Adipose tissue (tissue), 3 donors: ENCODE results near the gene GALNT2. TPM values are rescaled to one million over a fixed set of nuclear protein-coding genes. Genes with fewer than 3 reads are reported as not detected.

Experiments
- H3K27ac ChIP-seq: one replicate; pipeline ENCODE4 v1.5.1; 2013; ENCODE audit warnings: low read depth, low read length
- WGBS, 3 donors: extraction: QIAGEN DNeasy Blood & Tissue Kit; methylation state at CpG; one replicate each; pipeline ENCODE4 v1.1.7; 2013; 5-methylcytosine and 5-hydroxymethylcytosine counted together
- polyA plus RNA-seq, 3 donors: library from polyadenylated mRNA; stranded (reverse); fragments of 200-250 nt; gene quantifications; one replicate each; pipeline ENCODE4 v1.2.3, GENCODE V29; 2013
- donor health status: healthy with polysubstance abuse.
- donor health status: Bipolar disorder and iron deficiency.
- donor health status: healthy.

Gene GALNT2
- polyA plus RNA-seq, 3 donors, result 29.1 to 64.5 (median 37.8) TPM

- WGBS, 3 donors, result 72 to 87% (median 81%) methylated on average over 6 of the region's 6 CpGs
- H3K27ac ChIP-seq, result no peak overlapping the region
Measured at GRCh38 chr1:230163205-230163604, 96.2 kb downstream of the GALNT2 start.

- H3K27ac ChIP-seq, result no peak overlapping the region
- 75 to 87% (median 79%) methylated on average over 3 of the region's 3 CpGs for WGBS, 3 donors
Measured at GRCh38 chr1:230163719-230164118, 96.7 kb downstream of the GALNT2 start.

- WGBS, 3 donors, result 49 to 92% (median 88%) methylated on average over 4 of the region's 4 CpGs
- H3K27ac ChIP-seq, result no peak overlapping the region
Measured at GRCh38 chr1:230165536-230165935, 98.5 kb downstream of the GALNT2 start.

- no peak overlapping the region for H3K27ac ChIP-seq
- WGBS, 3 donors, result 66 to 93% (median 93%) methylated on average over 6 of the region's 6 CpGs
Measured at GRCh38 chr1:230166366-230167132, 99.5 kb downstream of the GALNT2 start.

- WGBS, 3 donors, result 76 to 85% (median 85%) methylated on average over 12 of the region's 12 CpGs
- no peak overlapping the region for H3K27ac ChIP-seq
Measured at GRCh38 chr1:230167419-230167852, 100.4 kb downstream of the GALNT2 start.

GRCh38 chr1:230169454-230170152, 102.6 kb downstream of the GALNT2 start:
- H3K27ac ChIP-seq, result no peak overlapping the region
- WGBS, 3 donors, result 56 to 79% (median 62%) methylated on average over 8 of the region's 8 CpGs

GRCh38 chr1:230170153-230170547, 103.1 kb downstream of the GALNT2 start:
- 53 to 80% (median 75%) methylated on average over 1 of the region's 1 CpG for WGBS, 3 donors
- no peak overlapping the region for H3K27ac ChIP-seq

- WGBS, 3 donors, result 80 to 94% (median 87%) methylated on average over 2 of the region's 2 CpGs
- H3K27ac ChIP-seq, result no peak overlapping the region
Measured at GRCh38 chr1:230170622-230171021, 103.6 kb downstream of the GALNT2 start.

- no peak overlapping the region for H3K27ac ChIP-seq
- 73 to 96% (median 96%) methylated on average over 5 of the region's 5 CpGs for WGBS, 3 donors
Measured at GRCh38 chr1:230171356-230172015, 104.4 kb downstream of the GALNT2 start.

GRCh38 chr1:230172016-230172537, 105.0 kb downstream of the GALNT2 start:
- WGBS, 3 donors, result 86 to 91% (median 89%) methylated on average over 7 of the region's 7 CpGs
- no peak overlapping the region for H3K27ac ChIP-seq

GRCh38 chr1:230173187-230173975, 106.3 kb downstream of the GALNT2 start:
- 96 to 99% (median 97%) methylated on average over 11 of the region's 11 CpGs for WGBS, 3 donors
- no peak overlapping the region for H3K27ac ChIP-seq

- H3K27ac ChIP-seq, result no peak overlapping the region
- WGBS, 3 donors, result 89 to 97% (median 93%) methylated on average over 7 of the region's 7 CpGs
Measured at GRCh38 chr1:230174041-230174440, 107.0 kb downstream of the GALNT2 start.

GRCh38 chr1:230174471-230175162, 107.6 kb downstream of the GALNT2 start:
- H3K27ac ChIP-seq, result no peak overlapping the region
- WGBS, 3 donors, result 87 to 95% (median 94%) methylated on average over 15 of the region's 15 CpGs

- no peak overlapping the region for H3K27ac ChIP-seq
- WGBS, 3 donors, result 54 to 58% (median 57%) methylated on average over 4 of the region's 4 CpGs
Measured at GRCh38 chr1:230175163-230175747, 108.2 kb downstream of the GALNT2 start.

GRCh38 chr1:230175839-230176238, 108.8 kb downstream of the GALNT2 start:
- no peak overlapping the region for H3K27ac ChIP-seq
- 78 to 89% (median 87%) methylated on average over 5 of the region's 5 CpGs for WGBS, 3 donors

- 54 to 59% (median 56%) methylated on average over 4 of the region's 4 CpGs for WGBS, 3 donors
- no peak overlapping the region for H3K27ac ChIP-seq
Measured at GRCh38 chr1:230176326-230176725, 109.3 kb downstream of the GALNT2 start.

GRCh38 chr1:230176871-230177411, 109.9 kb downstream of the GALNT2 start:
- 27 to 33% (median 27%) methylated on average over 17 of the region's 17 CpGs for WGBS, 3 donors

More at GRCh38 chr1:230176871-230177411, 109.9 kb downstream of the GALNT2 start:
- H3K27ac ChIP-seq, result no peak overlapping the region
